Activated CD4-positive, alpha-beta T cell treated with anti-CD3 and anti-CD28 coated beads for 24 hours (primary cell): ENCODE measurements around the gene FRMD1.

Source experiments
- DNase-seq, 2 donors: peaks; one replicate each; pipeline ENCODE4 v3.0.0-alpha.2; 2020; ENCODE audit warnings: low read depth in 2 of 2

Gene FRMD1

GRCh38 chr6:168095716-168096250 is 16.8 kb upstream of the FRMD1 start:
- no peak for DNase-seq

GRCh38 chr6:168095171-168095691 is 16.2 kb upstream of the FRMD1 start:
- no peak for DNase-seq

GRCh38 chr6:168093634-168094033 is 14.6 kb upstream of the FRMD1 start:
- no peak for DNase-seq

GRCh38 chr6:168093071-168093505 is 14.1 kb upstream of the FRMD1 start:
- no peak for DNase-seq

- DNase-seq: no peak
These were observed 13.5 kb upstream of the FRMD1 start for GRCh38 chr6:168092541-168092940.

- DNase-seq: no peak
These were observed 12.6 kb upstream of the FRMD1 start for GRCh38 chr6:168091381-168092264.

- DNase-seq: no peak
These were observed 11.7 kb upstream of the FRMD1 start for GRCh38 chr6:168090706-168091105.

GRCh38 chr6:168090064-168090690 is 11.2 kb upstream of the FRMD1 start:
- DNase-seq: no peak

- DNase-seq: no peak
These were observed 10.4 kb upstream of the FRMD1 start for GRCh38 chr6:168089186-168090063.

GRCh38 chr6:168088161-168089053 is 9.4 kb upstream of the FRMD1 start:
- DNase-seq: no peak

GRCh38 chr6:168087436-168088160 is 8.6 kb upstream of the FRMD1 start:
- DNase-seq: no peak

- DNase-seq: no peak
These were observed 7.6 kb upstream of the FRMD1 start for GRCh38 chr6:168086616-168087015.

- no peak for DNase-seq
These were observed 7.1 kb upstream of the FRMD1 start for GRCh38 chr6:168086066-168086465.

GRCh38 chr6:168084465-168085160 is 5.6 kb upstream of the FRMD1 start:
- DNase-seq: no peak

- DNase-seq: no peak
These were observed 4.5 kb upstream of the FRMD1 start for GRCh38 chr6:168083514-168083885.

GRCh38 chr6:168082860-168083513 is 4.0 kb upstream of the FRMD1 start:
- DNase-seq: no peak

GRCh38 chr6:168081858-168082546 is 3.0 kb upstream of the FRMD1 start:
- no peak for DNase-seq

- no peak for DNase-seq
These were observed 1.5 kb upstream of the FRMD1 start for GRCh38 chr6:168080393-168081077.
